SW480 (cell line): Measurements from ENCODE around the gene SEPTIN8.

Source experiments
- DNase-seq: peaks from one replicate; pipeline ENCODE4 v3.0.0-alpha.2; 2016; ENCODE audit warnings: low spot score

The SEPTIN8 gene, protein sequence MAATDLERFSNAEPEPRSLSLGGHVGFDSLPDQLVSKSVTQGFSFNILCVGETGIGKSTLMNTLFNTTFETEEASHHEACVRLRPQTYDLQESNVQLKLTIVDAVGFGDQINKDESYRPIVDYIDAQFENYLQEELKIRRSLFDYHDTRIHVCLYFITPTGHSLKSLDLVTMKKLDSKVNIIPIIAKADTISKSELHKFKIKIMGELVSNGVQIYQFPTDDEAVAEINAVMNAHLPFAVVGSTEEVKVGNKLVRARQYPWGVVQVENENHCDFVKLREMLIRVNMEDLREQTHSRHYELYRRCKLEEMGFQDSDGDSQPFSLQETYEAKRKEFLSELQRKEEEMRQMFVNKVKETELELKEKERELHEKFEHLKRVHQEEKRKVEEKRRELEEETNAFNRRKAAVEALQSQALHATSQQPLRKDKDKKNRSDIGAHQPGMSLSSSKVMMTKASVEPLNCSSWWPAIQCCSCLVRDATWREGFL

DNA sequence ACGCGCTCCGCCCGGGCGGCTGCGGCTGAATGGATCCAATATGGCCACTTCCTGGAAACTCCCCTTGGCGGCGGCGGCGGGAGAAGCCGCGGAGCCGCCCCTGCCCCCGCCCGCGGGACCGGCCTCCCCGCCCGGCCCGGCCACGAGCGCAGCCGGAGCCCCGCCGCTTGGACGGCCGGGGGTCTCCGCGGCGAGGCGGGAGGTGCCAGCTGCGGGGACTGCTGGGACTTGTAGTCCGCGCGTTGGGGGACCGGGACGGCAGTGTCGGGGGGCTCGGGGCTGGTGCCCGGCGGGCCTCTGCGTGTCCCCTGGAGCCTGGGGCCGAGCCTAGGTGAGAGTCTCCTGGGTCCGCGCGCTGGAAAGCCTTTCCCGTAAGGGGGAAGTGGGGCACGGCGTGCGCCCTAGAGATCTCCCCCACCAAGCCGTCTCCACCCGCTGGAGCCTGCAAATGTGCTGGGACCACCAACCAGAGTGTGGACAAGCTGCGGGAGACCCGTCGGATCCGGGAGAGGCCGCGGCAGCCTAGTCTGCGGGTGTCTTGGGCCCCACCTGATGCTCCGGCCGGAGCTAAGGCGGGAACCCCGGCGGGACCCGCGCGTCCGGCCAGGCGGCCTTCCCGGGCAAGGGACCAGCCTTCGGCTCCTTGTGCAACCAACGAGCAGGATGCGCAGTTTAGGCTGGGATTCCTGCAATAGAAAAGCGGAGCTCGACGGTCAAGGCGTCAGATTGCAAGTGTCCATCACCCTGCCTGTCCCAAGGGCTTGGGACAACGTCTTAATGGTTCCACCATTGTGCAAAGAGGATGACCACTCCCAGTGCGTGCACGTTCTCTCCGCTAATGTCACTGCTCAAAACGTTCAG is at the start of gene SEPTIN8:
Gene SEPTIN8 (minus strand): TSS at position 31 of the 861 bp plus-strand sequence. CDS start 102 bp downstream, outside the sequence.
- peak; percentile 40 for DNase-seq

DNA sequence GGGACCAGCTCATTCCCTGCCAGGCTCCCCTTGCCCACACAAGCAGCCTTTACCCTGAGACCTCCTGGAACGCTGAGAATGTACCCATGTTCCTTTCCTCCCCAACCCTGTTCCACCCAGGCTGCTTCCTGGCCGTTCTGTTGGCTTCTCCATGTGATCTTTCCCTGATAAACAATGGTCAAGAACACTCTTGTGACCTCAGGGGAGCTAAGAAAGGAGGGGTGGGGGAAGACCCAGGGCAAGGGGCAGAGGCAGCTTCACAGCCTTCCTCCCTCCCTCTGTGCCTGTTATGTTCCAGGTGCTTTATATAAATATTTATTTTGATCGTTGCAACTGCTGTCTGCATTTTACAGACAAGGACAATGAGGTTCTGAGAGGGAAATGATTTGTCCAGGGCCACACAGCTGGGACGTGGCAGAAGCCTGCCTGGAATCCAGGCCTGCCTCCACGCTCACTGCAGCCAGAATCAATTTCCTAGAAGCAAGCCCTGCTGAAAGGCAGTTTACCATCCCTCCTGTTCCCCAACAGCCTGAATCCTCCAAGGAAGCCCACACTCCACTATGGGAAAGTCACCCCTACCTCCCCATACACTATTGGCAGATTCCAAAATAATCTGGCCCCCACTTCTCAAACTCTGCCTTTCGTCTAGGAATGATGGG is 49.5 kb upstream of the SEPTIN8 start:
- DNase-seq = no peak

DNA sequence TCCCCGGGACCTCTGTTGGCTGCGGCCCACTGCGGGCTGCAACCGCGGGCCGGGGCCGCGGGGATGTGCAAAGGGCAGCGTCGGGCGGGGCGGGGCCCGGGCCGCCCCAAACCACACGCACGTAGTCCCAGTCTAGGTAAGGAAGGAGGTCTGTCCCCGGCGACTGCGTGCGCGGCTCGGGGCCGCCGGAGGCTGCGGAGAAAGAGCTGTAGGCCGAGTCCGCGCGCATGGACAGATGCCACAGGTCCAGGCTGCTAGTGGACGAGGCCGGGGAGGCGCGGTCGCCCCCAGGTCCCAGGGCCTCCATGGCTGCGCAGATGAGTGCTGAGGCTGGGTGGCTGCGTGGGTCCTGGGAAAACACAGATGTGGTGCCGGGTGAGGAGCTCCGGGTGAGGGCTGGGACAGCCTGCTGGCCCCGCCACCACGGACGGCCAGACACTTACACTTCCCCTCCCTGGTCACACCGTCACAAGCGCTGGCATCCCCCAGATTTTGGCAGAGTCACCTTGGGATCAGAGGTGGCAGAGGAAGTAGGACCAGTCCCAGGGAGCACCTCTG is 48.9 kb upstream of the SEPTIN8 start:
- DNase-seq = no peak

DNA sequence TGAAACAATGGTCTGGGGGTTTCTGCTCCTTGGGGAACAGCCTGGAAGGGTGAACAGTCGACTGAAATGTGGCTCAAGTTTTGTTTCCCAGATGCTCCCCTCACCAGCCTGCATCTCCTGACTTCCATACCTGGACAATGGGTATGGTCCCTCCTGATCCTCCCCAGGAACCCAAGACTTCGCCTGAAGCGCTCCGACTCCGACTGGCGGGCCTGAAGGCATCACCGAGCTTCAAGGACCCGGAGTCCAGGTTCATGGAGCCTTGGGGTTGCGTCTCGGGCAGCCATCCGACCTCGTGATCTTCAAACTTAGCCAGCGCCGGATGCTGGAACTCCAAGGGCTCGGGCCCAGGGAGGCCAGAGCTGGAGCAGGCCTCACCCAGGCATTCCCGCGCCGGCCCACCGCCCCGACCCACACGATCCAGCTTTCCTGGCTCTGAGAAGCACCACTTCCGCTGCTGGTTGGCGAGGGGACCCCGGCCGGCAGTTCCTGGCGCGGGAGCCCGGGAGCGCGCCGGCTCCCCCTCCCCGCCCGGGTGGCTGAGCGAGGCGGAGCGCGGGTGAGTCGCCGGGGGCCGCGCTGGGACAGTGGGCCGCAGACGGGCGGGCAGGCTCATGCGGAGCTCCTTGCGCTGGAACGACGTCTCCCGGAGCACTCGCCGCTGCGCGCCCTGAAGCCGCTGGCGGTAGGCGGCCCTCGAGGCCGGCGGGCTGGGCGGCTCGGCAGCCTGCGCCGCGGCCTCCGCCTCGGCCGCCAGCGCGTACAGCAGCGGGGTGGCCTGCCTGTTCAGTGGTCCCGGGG is 48.2 kb upstream of the SEPTIN8 start:
- DNase-seq = no peak

DNA sequence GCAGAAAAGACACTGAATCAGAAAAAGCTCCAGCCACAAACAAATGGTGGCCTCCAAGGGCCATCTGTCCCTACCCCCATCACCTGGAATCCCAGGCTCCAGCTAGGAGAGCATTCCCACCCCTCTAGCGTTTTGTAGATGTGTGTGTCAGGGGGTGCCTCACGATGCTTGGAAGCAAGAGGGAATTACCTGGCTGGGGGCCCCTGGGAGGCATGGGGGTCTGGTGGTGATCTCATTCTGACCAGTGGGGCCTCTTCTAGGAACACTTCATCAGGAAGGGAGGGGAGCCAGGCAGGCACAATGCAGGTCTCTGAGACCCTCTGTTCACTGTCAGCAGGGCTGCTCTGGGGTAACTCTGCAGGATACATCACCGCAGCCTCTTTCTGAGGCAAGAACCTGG is 47.4 kb upstream of the SEPTIN8 start:
- DNase-seq = no peak

DNA sequence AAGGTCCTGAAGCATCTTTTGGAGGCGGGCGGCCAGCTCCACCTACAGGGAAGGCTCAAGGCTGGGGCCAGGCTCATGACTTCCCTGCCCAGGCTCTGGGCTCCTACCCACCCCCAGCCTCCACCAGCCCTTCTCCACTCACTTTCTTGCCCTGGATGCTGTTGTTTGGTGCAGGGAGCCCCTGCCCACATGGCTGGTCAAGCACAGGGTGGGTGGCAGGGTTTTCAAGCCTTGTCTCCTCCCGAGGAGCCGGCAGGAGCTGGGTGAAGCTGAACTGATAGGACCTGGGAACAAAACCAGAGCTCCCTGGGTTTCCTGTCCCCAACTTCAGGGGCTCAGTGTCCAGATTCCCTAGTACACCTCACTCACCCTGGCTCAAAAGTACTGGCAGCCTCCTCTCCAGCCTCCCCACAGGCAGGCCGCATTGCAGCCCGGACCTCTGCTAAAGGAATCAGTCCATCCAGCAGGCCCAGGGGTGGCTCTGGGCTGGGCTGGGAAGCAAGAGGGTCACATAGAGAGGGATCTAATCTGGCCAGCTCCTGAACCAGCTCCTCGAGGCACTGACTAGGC is 46.5 kb upstream of the SEPTIN8 start:
- no peak for DNase-seq

DNA sequence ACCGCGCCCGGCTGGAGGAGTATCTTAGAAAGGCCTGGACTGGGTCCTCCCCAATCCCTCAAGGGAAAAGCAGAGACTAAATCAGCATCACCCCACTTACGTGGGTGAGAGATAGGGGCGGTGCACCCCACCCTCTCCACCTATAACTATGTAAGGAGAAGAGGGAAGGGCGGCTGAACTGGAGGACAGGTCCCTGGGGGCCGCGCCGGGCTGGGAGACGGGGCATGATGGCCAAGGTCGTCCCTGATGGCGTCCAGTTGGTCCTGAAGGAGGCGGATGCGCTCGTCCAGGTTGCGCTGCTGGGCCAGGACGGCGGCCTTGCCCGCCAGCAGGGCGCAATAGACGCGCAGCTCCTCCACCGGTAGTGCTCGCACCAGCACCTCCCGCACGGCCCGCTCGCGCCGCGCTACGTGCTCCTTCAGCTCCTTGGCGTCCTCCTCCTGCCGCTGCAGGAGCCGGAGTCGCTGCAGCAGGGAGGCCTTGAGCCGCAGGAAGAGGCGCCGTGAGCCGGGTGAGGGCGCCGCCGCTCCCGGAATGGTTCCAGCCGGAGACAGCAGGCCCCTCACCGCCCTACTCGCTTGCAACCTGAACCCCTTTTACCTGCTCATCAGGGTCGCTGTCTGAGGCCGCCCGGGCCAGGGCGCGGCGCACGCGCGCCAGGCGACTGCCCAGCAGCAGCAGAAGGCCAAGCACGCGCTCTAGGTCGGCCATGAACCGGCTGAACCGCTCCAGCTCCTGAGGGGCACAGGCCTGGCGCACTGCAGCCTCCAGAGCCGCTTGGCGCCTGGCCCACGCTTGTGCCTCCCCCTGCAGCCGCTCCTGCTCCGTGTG is 45.8 kb upstream of the SEPTIN8 start:
- no peak for DNase-seq

DNA sequence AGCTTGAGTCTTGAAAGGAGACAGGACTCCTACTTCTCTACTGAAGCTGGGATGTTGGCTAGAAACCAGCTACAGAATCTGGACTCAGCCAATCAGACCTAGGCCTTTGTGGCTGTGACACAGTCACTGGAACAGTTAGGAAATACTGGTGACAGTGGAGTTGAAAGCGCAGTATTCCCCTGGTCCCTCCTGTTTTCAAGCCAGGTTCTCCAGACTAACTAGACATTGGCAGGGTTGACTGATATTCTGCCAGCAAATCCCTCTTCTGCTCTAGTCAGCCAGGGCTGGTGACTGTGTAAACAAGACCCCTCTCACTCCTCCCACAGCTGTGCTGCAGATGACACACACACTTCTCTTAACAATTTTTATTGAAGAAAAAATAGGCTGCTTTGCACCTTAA is 44.8 kb upstream of the SEPTIN8 start:
- no peak for DNase-seq

DNA sequence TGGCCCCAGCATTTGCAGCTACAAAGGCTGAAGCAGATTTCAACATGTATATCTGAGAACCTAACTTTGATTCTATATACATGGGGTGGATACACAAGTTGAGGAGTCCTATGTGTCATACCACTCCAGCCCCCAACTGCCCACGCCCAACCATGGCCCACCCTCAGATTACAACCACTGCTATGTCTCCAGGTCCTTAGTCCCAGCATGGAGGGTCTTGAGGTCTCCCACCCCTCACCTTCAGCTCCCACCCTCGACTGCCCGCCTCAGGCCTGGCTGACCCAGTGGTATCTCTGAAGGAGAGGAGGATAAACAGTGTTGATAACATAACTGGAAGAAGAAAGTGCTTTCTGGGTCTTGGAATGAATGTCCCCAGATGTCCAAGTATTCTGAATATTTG is 44.3 kb upstream of the SEPTIN8 start:
- no peak for DNase-seq

DNA sequence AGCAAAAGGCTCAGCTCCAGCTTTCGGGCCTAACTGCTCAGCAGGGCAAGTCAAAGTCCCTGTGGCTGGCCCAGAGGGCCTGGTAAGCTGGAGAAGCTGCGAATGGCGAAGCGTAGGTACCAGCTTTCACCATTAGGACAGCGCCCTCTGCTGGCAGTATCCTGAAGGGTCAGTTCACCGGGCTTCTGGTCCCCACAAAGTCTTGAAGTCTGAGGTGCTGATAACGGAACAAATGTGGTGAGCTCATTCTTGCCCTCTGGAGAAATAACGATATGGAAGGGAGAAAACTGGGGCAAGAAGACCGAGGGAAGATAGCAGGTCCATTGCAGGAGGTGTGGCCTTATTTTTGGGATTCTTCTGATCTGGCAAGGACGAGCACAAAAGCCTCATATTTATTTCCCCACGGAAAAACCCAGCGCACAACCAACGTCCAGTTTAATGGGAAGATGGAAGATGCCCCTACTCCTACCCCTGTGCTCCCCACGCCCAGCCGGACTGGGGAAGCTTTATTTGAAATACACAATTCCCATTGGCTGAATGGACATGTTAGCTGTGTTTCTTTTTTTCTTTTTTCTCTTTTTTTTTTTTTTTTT is 43.2 kb upstream of the SEPTIN8 start:
- DNase-seq = peak; percentile 93

DNA sequence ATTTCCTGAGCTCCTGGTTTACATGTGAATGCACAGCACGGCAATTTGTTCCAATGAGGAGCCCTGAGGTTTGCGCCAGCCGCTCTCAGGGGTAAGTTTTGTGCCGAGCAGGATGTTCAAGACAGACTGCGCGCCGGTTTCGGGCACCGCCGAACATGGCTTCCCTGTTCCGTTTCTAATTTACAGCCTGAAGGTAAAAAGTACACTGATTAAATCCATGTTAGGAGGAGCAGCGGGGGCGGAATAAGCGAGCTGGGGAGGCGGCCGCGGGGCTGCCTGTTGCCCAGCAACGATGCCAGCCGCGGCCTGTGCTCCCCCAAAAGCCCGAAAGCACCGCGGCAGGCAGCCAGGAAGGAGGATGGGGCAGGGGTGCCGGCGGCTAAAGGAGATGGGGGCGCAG is 42.4 kb upstream of the SEPTIN8 start:
- DNase-seq = no peak

DNA sequence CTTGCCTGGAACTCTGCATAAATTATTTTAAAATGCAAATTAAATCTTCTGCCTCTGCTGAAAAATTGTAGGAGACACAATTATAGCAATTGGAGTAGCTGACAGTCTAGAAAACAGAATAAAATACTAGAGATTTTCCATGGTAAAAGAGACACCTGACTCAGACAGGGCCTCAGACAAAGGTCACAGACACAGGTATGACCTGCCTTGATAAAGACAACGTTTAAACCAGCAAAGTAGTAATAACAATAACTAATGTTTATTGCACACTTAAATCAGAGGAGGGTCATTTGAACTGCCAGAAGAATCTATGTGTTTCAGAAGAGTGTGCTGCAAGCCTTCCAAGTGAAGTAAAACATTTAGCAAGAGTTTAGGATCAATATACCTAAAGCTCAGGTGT is 40.0 kb upstream of the SEPTIN8 start:
- no peak for DNase-seq

DNA sequence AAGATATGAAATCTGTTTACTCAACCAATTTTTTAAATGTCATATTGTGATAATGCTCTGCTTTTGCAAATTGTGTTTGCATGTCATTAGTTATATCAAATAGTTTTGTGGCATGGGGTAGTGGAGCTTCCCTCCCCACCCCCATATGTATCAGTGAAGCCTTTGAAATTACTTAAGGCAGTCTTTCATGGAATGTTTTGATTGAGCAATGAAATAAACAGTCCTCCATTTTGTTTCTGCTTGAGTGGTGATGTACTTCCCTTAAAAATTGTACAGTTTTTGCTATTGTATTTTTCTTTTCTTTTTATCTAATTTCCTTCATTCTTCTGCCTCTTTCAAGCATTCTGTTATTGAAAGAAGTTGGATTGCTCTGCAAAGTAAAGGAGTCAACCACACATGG is 39.5 kb upstream of the SEPTIN8 start:
- DNase-seq = no peak

DNA sequence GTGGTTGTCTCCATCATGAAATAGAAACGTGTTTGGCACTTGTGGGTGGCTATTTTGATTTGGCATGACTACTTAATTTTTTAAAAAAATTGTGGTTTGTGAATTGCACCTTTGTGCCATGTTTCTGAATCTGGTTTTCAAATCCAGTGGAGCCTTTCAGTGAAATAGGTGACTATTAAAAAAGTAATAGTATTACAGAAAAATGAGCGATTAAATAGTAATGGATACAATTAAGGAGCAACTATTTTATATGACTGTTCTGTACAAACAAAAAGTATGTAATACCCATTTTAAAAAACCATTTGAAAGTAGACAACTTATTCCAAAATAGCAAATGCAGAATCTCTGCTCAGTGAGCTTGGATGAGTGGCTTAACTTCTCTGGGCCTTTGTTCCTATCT is 39.0 kb upstream of the SEPTIN8 start:
- DNase-seq = no peak

DNA sequence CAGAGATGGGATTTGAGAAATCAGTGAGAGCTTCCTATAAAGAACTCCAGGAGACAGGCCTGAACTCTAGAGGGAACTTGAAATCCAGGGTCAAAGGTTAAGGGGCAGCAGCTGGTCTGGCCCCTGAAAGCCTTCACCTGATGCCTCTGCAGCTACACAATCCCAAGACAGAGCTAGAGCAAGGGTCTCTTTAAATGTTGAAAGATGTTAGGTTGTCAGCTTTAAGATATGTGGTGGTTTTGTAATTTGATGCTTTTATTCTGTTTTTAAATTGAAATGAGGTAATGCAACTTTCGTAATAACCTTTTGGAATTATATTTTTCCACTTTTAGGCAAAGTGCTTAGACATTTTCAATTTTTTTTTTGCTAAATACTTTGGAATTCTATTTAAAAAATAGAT is 38.4 kb upstream of the SEPTIN8 start:
- DNase-seq = no peak

DNA sequence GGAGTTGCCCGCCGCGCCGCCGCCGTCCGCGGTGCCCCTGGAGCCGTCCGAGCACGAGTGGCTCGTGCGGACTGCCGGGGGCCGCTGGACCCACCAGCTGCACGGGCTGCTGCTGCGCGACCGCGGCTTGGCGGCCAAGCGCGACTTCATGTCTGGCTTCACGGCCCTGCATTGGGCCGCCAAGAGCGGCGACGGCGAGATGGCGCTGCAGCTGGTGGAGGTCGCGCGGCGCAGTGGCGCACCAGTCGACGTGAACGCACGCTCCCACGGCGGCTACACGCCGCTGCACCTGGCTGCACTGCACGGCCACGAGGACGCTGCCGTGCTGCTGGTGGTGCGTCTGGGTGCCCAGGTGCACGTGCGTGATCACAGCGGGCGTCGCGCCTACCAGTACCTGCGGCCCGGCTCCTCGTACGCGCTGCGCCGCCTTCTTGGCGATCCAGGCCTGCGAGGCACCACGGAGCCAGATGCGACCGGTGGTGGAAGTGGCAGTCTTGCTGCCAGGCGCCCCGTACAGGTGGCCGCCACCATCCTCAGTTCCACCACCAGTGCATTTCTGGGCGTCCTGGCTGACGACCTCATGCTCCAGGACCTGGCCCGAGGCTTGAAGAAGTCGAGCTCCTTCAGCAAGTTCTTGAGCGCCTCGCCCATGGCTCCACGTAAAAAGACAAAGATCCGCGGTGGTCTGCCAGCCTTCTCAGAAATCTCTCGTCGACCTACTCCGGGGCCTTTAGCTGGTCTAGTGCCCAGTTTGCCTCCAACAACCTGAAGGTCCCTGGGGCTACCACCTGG is 37.7 kb upstream of the SEPTIN8 start:
- DNase-seq = no peak

DNA sequence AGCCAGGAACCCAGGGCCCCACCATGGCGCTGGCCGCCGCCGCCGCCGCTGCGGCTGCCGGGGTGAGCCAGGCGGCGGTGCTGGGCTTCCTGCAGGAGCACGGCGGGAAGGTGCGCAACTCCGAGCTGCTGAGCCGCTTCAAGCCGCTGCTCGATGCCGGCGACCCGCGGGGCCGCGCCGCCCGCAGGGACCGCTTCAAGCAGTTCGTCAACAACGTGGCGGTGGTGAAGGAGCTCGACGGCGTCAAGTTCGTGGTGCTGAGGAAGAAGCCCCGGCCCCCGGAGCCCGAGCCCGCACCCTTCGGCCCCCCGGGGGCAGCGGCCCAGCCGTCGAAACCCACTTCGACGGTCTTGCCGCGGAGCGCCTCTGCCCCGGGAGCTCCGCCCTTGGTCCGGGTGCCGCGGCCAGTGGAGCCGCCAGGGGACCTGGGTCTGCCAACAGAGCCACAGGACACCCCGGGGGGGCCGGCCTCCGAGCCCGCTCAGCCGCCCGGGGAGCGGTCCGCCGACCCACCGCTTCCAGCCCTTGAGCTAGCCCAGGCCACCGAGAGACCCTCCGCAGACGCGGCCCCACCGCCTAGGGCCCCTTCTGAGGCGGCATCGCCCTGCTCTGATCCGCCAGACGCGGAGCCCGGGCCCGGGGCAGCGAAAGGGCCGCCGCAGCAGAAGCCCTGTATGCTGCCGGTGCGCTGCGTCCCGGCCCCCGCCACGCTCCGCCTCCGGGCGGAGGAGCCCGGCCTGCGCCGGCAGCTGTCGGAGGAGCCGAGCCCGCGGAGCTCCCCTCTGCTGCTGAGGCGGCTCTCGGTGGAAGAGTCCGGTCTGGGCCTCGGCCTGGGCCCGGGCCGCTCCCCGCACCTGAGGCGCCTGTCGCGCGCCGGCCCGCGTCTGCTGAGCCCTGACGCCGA is 36.8 kb upstream of the SEPTIN8 start:
- DNase-seq = peak; percentile 47
